H9 (cell line): ENCODE results near the gene TJAP1. TPM values are rescaled to one million over a fixed set of nuclear protein-coding genes. Genes with fewer than 3 reads are reported as not detected.

Experiments
- DNase-seq: peaks from one replicate; pipeline ENCODE4 v3.0.0-alpha.2; 2017
- H2AFZ ChIP-seq: one replicate; pipeline ENCODE4 v1.6.1; 2013; ENCODE audit warnings: mild to moderate bottlenecking, low read length, control low read depth, moderate library complexity
- H2AK5ac ChIP-seq: 2 replicates; pipeline ENCODE4 v1.6.1; 2013; ENCODE audit warnings: low read length, control low read depth, mixed read lengths; ENCODE audit not compliant: insufficient read length
- H2BK120ac ChIP-seq: one replicate; pipeline ENCODE4 v1.6.1; 2013; ENCODE audit warnings: low read depth, mild to moderate bottlenecking, low read length, control low read depth, inconsistent platforms; ENCODE audit not compliant: poor library complexity, severe bottlenecking
- H2BK12ac ChIP-seq: 2 replicates; pipeline ENCODE4 v1.6.1; 2013; ENCODE audit warnings: low read length, control low read depth, mixed read lengths, low read depth; ENCODE audit not compliant: insufficient read length
- H2BK15ac ChIP-seq: 2 replicates; pipeline ENCODE4 v1.6.1; 2013; ENCODE audit warnings: low read depth, low read length, control low read depth
- H2BK20ac ChIP-seq: one replicate; pipeline ENCODE4 v1.6.1; 2013; ENCODE audit warnings: low read depth, mild to moderate bottlenecking, low read length, control low read depth, inconsistent platforms; ENCODE audit not compliant: poor library complexity, severe bottlenecking
- H2BK5ac ChIP-seq: 2 replicates; pipeline ENCODE4 v1.6.1; 2013; ENCODE audit warnings: low read length, control low read depth, mixed read lengths; ENCODE audit not compliant: insufficient read length
- H3K14ac ChIP-seq: 2 replicates; pipeline ENCODE4 v1.6.1; 2013; ENCODE audit warnings: low read length, control low read depth; ENCODE audit not compliant: insufficient read depth
- H3K18ac ChIP-seq: 2 replicates; pipeline ENCODE4 v1.6.1; 2013; ENCODE audit warnings: low read depth, mild to moderate bottlenecking, mixed read lengths, low read length, control low read depth; ENCODE audit not compliant: insufficient read length
- H3K23ac ChIP-seq: 2 replicates; pipeline ENCODE4 v1.6.1; 2013; ENCODE audit warnings: low read length, control low read depth, mixed read lengths, low read depth; ENCODE audit not compliant: insufficient read length
- H3K23me2 ChIP-seq: 2 replicates; pipeline ENCODE4 v1.6.1; 2013; ENCODE audit warnings: low read depth, mild to moderate bottlenecking, mixed read lengths, low read length, control low read depth; ENCODE audit not compliant: insufficient read length, poor library complexity, severe bottlenecking
- H3K27ac ChIP-seq: 2 replicates; pipeline ENCODE4 v1.5.1; 2013; ENCODE audit warnings: low read length, control low read depth, mixed read lengths, low read depth; ENCODE audit not compliant: insufficient read length
- H3K27me3 ChIP-seq: 2 replicates; pipeline ENCODE4 v1.6.1; 2013; ENCODE audit warnings: low read length, control low read depth, inconsistent platforms; ENCODE audit not compliant: insufficient read depth
- H3K4ac ChIP-seq: 2 replicates; pipeline ENCODE4 v1.6.1; 2013; ENCODE audit warnings: low read depth, mild to moderate bottlenecking, control low read depth, inconsistent platforms, low read length, moderate library complexity
- H3K4me1 ChIP-seq: 2 replicates; pipeline ENCODE4 v1.6.1; 2013; ENCODE audit warnings: low read length, control low read depth, inconsistent platforms; ENCODE audit not compliant: insufficient read depth
- H3K4me2 ChIP-seq: 2 replicates; pipeline ENCODE4 v1.6.1; 2013; ENCODE audit warnings: low read length, control low read depth, mixed read lengths; ENCODE audit not compliant: insufficient read length, insufficient read depth
- H3K56ac ChIP-seq: 2 replicates; pipeline ENCODE4 v1.6.1; 2013; ENCODE audit warnings: low read depth, mild to moderate bottlenecking, mixed read lengths, low read length, control low read depth; ENCODE audit not compliant: insufficient read length
- H3K79me1 ChIP-seq: 2 replicates; pipeline ENCODE4 v1.6.1; 2013; ENCODE audit warnings: low read depth, mild to moderate bottlenecking, moderate library complexity, low read length, control low read depth, inconsistent platforms; ENCODE audit not compliant: insufficient read depth, poor library complexity, severe bottlenecking
- H3K79me2 ChIP-seq: 2 replicates; pipeline ENCODE4 v1.6.1; 2013; ENCODE audit warnings: low read length, control low read depth, inconsistent platforms; ENCODE audit not compliant: insufficient read depth
- H3K9ac ChIP-seq: 2 replicates; pipeline ENCODE4 v1.6.1; 2013; ENCODE audit warnings: low read length, control low read depth, mixed read lengths; ENCODE audit not compliant: insufficient read length; ENCODE audit errors: extremely low read depth
- H3K9me3 ChIP-seq: one replicate; pipeline ENCODE4 v1.6.1; 2013; ENCODE audit warnings: low read depth, low read length, inconsistent platforms; ENCODE audit not compliant: control insufficient read depth
- H3T11ph ChIP-seq: one replicate; pipeline ENCODE4 v1.6.1; 2013; ENCODE audit warnings: mild to moderate bottlenecking, low read length, control low read depth, inconsistent platforms
- H4K20me1 ChIP-seq: one replicate; pipeline ENCODE4 v1.6.1; 2013; ENCODE audit not compliant: control insufficient read depth, insufficient read length, insufficient read depth
- H4K5ac ChIP-seq: 2 replicates; pipeline ENCODE4 v1.6.1; 2013; ENCODE audit warnings: low read depth, mild to moderate bottlenecking, mixed read lengths, low read length, control low read depth; ENCODE audit not compliant: insufficient read length
- H4K8ac ChIP-seq: replicated peaks from 2 replicates; pipeline ENCODE4 v1.6.1; 2013; ENCODE audit warnings: low read length, control low read depth, mixed read lengths, low read depth; ENCODE audit not compliant: insufficient read length
- H4K91ac ChIP-seq: 2 replicates; pipeline ENCODE4 v1.6.1; 2013; ENCODE audit warnings: low read depth, mild to moderate bottlenecking, moderate library complexity, mixed read lengths, low read length, control low read depth; ENCODE audit not compliant: insufficient read length
- H3K27ac Mint-ChIP-seq, 3 experiments: 2 replicates in 2 of 3; 3 replicates in 1 of 3; pipeline ENCODE4 v1.8.0; 2020 to 2021; ENCODE audit warnings: mixed read lengths in 3 of 3, mild to moderate bottlenecking in 1 of 3, moderate library complexity in 1 of 3
- H3K27me3 Mint-ChIP-seq: 2 replicates; pipeline ENCODE4 v1.8.0; 2021; ENCODE audit warnings: low read depth, mild to moderate bottlenecking, moderate library complexity, mixed read lengths
- H3K36me3 Mint-ChIP-seq, 3 experiments: 2 replicates in 2 of 3; 3 replicates in 1 of 3; pipeline ENCODE4 v1.8.0; 2020 to 2021; ENCODE audit warnings: low read depth in 3 of 3, mixed read lengths in 3 of 3; ENCODE audit not compliant: insufficient read depth in 1 of 3
- H3K4me1 Mint-ChIP-seq, 2 experiments: 2 replicates each; pipeline ENCODE4 v1.8.0; 2020; ENCODE audit warnings: mixed read lengths in 2 of 2
- H3K4me3 Mint-ChIP-seq, 2 experiments: 2 replicates in 1 of 2; 3 replicates in 1 of 2; pipeline ENCODE4 v1.8.0; 2020 to 2021; ENCODE audit warnings: mild to moderate bottlenecking in 2 of 2, mixed read lengths in 2 of 2, moderate library complexity in 1 of 2
- H3K9me3 Mint-ChIP-seq, 2 experiments: 2 replicates in 1 of 2; 3 replicates in 1 of 2; pipeline ENCODE4 v1.8.0; 2020; ENCODE audit warnings: mild to moderate bottlenecking in 2 of 2, mixed read lengths in 2 of 2, moderate library complexity in 1 of 2
- CTCF ChIP-seq: fragments of 200-600 bp; sonication (generic); conservative IDR thresholded peaks from 3 replicates; pipeline ENCODE4 v1.8.0; 2021; ENCODE audit warnings: antibody characterized with exemption, mild to moderate bottlenecking
- WGBS: extraction: QIAGEN DNeasy Blood & Tissue Kit; methylation state at CpG from one replicate; pipeline ENCODE4 v1.1.7; 2013; ENCODE audit warnings: missing lambda C conversion rate, low lambda C conversion rate, mixed read lengths; ENCODE audit not compliant: insufficient read length; ENCODE audit errors: extremely low coverage; 5-methylcytosine and 5-hydroxymethylcytosine counted together
- total RNA-seq: library from RNA; stranded (reverse); gene quantifications from 2 replicates; pipeline ENCODE4 v1.2.1, GENCODE V29; 2021

The TJAP1 gene
- total RNA-seq, 1 experiment from 2014 or later: 45.1 TPM

GRCh38 chr6:43524483-43524961 lies 47.2 kb downstream of the TJAP1 start:
- H3K27ac Mint-ChIP-seq: no peak overlapping the region; a peak in 2 of 7 replicates
- no peaks in the 10 kb centered on the region for H3K79me2 ChIP-seq
- peaks cover 3 to 71% (median 50%) of the 10 kb centered on the region in 3 experiments; a peak in 6 of 7 replicates for H3K36me3 Mint-ChIP-seq

More at GRCh38 chr6:43524483-43524961, 47.2 kb downstream of the TJAP1 start:
- Histone ChIP-seq H2BK20ac (no peak overlapping the region), H2BK5ac (no peak overlapping the region), H3K18ac (no peak overlapping the region), H4K5ac (no peak overlapping the region), H3K23ac (no peak overlapping the region), H2AFZ (no peak overlapping the region), H3K79me1 (no peaks in the 10 kb centered on the region), H4K91ac (no peak overlapping the region), H4K20me1 (no peaks in the 10 kb centered on the region), H3K14ac (no peak overlapping the region), H3K4me2 (no peak overlapping the region), H3T11ph (no peak overlapping the region), H3K4me1 (no peaks in the 10 kb centered on the region), H2BK120ac (no peak overlapping the region), H2AK5ac (no peak overlapping the region), H3K27ac (no peak overlapping the region), H4K8ac (no peak overlapping the region), H3K27me3 (no peaks in the 10 kb centered on the region), H3K4ac (no peak overlapping the region), H3K9me3 (no peaks in the 10 kb centered on the region), H2BK15ac (no peak overlapping the region), H3K9ac (no peak overlapping the region), H3K23me2 (no peaks in the 10 kb centered on the region), H3K56ac (no peak overlapping the region), H2BK12ac (no peak overlapping the region)
- WGBS: no CpG with 5 or more reads among the region's 10 CpGs
- Mint-ChIP-seq H3K27me3 (no peaks in the 10 kb centered on the region), H3K4me1 (no peaks in the 10 kb centered on the region), H3K9me3 (no peaks in the 10 kb centered on the region), H3K4me3 (no peak overlapping the region)
- no peak for DNase-seq
- no peak for TF ChIP-seq CTCF
